H1 (cell line): Measurements from ENCODE around the gene TPRN. TPM values are rescaled to one million over a fixed set of nuclear protein-coding genes. Genes with fewer than 3 reads are reported as not detected.

Experiments used
- CTCF ChIA-PET: fragments of 300-600 bp; sonication (Branson Sonifier 250); formaldehyde crosslinking; loops from one replicate; lab custom pipeline; 2021; ENCODE audit not compliant: partially characterized antibody; lab: Charles Lee
- POLR2A ChIA-PET: fragments of 300-600 bp; sonication (Branson Sonifier 250); formaldehyde crosslinking; loops from one replicate; lab custom pipeline; 2021; ENCODE audit warnings: inconsistent platforms; ENCODE audit not compliant: partially characterized antibody; lab: Charles Lee
- DNase-seq, 2 experiments: peaks; one replicate each; pipeline versions ENCODE4 v3.0.0 to v3.0.0-alpha.2; 2010 to 2022; ENCODE audit warnings: low spot score in 2 of 2, low read depth in 1 of 2, mixed read lengths in 1 of 2
- FAIRE-seq: peaks from 2 replicates; lab custom pipeline; 2011; peaks lifted over from hg19 to GRCh38; lab: Jason Lieb, UNC
- H2AFZ ChIP-seq: 2 replicates; pipeline ENCODE4 v1.8.1; 2012; ENCODE audit warnings: low read length, inconsistent platforms
- H2AK5ac ChIP-seq: 2 replicates; pipeline ENCODE4 v1.6.1; 2013; ENCODE audit warnings: low read depth, low read length
- H2BK120ac ChIP-seq: replicated peaks from 2 replicates; pipeline ENCODE3; 2013; ENCODE audit warnings: low read depth, low read length, inconsistent platforms
- H2BK12ac ChIP-seq: 2 replicates; pipeline ENCODE4 v1.6.1; 2013; ENCODE audit warnings: low read depth, low read length
- H2BK15ac ChIP-seq: 2 replicates; pipeline ENCODE4 v1.6.1; 2013; ENCODE audit warnings: low read length
- H2BK20ac ChIP-seq: 2 replicates; pipeline ENCODE4 v1.6.1; 2013; ENCODE audit warnings: low read length
- H2BK5ac ChIP-seq: 2 replicates; pipeline ENCODE4 v1.6.1; 2013; ENCODE audit warnings: low read depth, low read length
- H3K14ac ChIP-seq: 2 replicates; pipeline ENCODE4 v1.6.1; 2013; ENCODE audit warnings: inconsistent platforms; ENCODE audit not compliant: insufficient read length
- H3K18ac ChIP-seq: 2 replicates; pipeline ENCODE4 v1.6.1; 2013; ENCODE audit warnings: low read length; ENCODE audit errors: extremely low read depth
- H3K23ac ChIP-seq: 2 replicates; pipeline ENCODE4 v1.6.1; 2013; ENCODE audit warnings: inconsistent platforms; ENCODE audit not compliant: insufficient read length
- H3K23me2 ChIP-seq: 2 replicates; pipeline ENCODE4 v1.6.1; 2013; ENCODE audit warnings: low read depth, low read length
- H3K27ac ChIP-seq: 2 replicates; pipeline ENCODE4 v1.6.1; 2011; ENCODE audit warnings: low read depth, low read length, inconsistent platforms
- H3K27me3 ChIP-seq, 4 experiments: replicated peaks in 1 of 4; 1 replicate in 1 of 4; 2 replicates in 3 of 4; pipeline versions ENCODE4 v1.6.1 to v1.8.1; 2011 to 2013; ENCODE audit warnings: low read length in 3 of 4, mild to moderate bottlenecking in 3 of 4, inconsistent platforms in 2 of 4, mixed read lengths in 2 of 4, moderate library complexity in 1 of 4; ENCODE audit not compliant: control insufficient read depth in 3 of 4, insufficient read depth in 3 of 4; ENCODE audit errors: extremely low read depth in 1 of 4
- H3K36me3 ChIP-seq, 4 experiments: 2 replicates each; pipeline versions ENCODE4 v1.6.1 to v1.8.1; 2011 to 2013; ENCODE audit warnings: mild to moderate bottlenecking in 4 of 4, low read length in 3 of 4, moderate library complexity in 2 of 4, control low read depth in 1 of 4, inconsistent platforms in 1 of 4; ENCODE audit not compliant: insufficient read depth in 4 of 4, control insufficient read depth in 2 of 4
- H3K4ac ChIP-seq: replicated peaks from 2 replicates; pipeline ENCODE3; 2013; ENCODE audit warnings: low read length, low read depth, mixed read lengths, inconsistent platforms; ENCODE audit not compliant: insufficient read length
- H3K4me1 ChIP-seq, 4 experiments: replicated peaks in 1 of 4; 1 replicate in 1 of 4; 2 replicates in 3 of 4; pipeline versions ENCODE4 v1.6.1 to v1.8.1; 2011 to 2013; ENCODE audit warnings: low read length in 3 of 4, inconsistent platforms in 2 of 4, mixed read lengths in 1 of 4; ENCODE audit not compliant: insufficient read depth in 4 of 4, control insufficient read depth in 3 of 4
- H3K4me2 ChIP-seq, 2 experiments: 2 replicates each; pipeline versions ENCODE4 v1.6.1 to v1.8.1; 2011 to 2013; ENCODE audit warnings: low read depth in 2 of 2, low read length in 2 of 2, control low read depth in 1 of 2, inconsistent platforms in 1 of 2, mild to moderate bottlenecking in 1 of 2; ENCODE audit not compliant: insufficient read depth in 1 of 2
- H3K4me3 ChIP-seq, 4 experiments: fragments of 200-600, 300-600 bp in 1 of 4; sonication (generic), shearing (Covaris generic), sonication (Bioruptor Twin) in 1 of 4; 2 replicates each; pipeline versions ENCODE4 v1.5.1 to v1.8.1; 2011 to 2016; ENCODE audit warnings: low read length in 4 of 4, low read depth in 3 of 4, control low read depth in 2 of 4, inconsistent platforms in 2 of 4, mild to moderate bottlenecking in 2 of 4, mixed read lengths in 1 of 4, moderate library complexity in 1 of 4; ENCODE audit not compliant: insufficient read depth in 2 of 4; ENCODE audit errors: extremely low read depth in 1 of 4
- H3K56ac ChIP-seq: replicated peaks from 2 replicates; pipeline ENCODE3; 2013; ENCODE audit warnings: low read depth, mild to moderate bottlenecking, mixed read lengths, low read length, inconsistent platforms; ENCODE audit not compliant: insufficient read length
- H3K79me1 ChIP-seq: 2 replicates; pipeline ENCODE4 v1.6.1; 2013; ENCODE audit warnings: low read depth, low read length, control low read depth
- H3K79me2 ChIP-seq, 2 experiments: 2 replicates each; pipeline versions ENCODE4 v1.6.1 to v1.8.1; 2012 to 2013; ENCODE audit warnings: low read length in 2 of 2, mild to moderate bottlenecking in 2 of 2, inconsistent platforms in 1 of 2; ENCODE audit not compliant: insufficient read depth in 2 of 2, control insufficient read depth in 1 of 2
- H3K9ac ChIP-seq, 4 experiments: replicated peaks in 1 of 4; 1 replicate in 1 of 4; 2 replicates in 3 of 4; pipeline versions ENCODE4 v1.6.1 to v1.8.1; 2011 to 2013; ENCODE audit warnings: low read depth in 3 of 4, low read length in 3 of 4, control low read depth in 2 of 4, mild to moderate bottlenecking in 2 of 4, moderate library complexity in 2 of 4, inconsistent platforms in 1 of 4; ENCODE audit errors: extremely low read depth in 1 of 4
- H3K9me3 ChIP-seq, 2 experiments: 2 replicates each; pipeline versions ENCODE4 v1.6.1 to v1.8.1; 2012 to 2013; ENCODE audit warnings: mild to moderate bottlenecking in 2 of 2, moderate library complexity in 2 of 2, control low read depth in 1 of 2, inconsistent platforms in 1 of 2, low read depth in 1 of 2, low read length in 1 of 2, mixed read lengths in 1 of 2; ENCODE audit not compliant: insufficient read depth in 2 of 2
- H4K20me1 ChIP-seq, 2 experiments: replicated peaks in 1 of 2; 2 replicates each; pipeline versions ENCODE3 to v1.8.1; 2011 to 2013; ENCODE audit warnings: inconsistent platforms in 2 of 2, low read length in 2 of 2, mild to moderate bottlenecking in 1 of 2; ENCODE audit not compliant: insufficient read depth in 2 of 2, control insufficient read depth in 1 of 2
- H4K5ac ChIP-seq: 2 replicates; pipeline ENCODE4 v1.6.1; 2013; ENCODE audit warnings: low read length, low read depth, mixed read lengths, inconsistent platforms; ENCODE audit not compliant: insufficient read length
- H4K8ac ChIP-seq: 2 replicates; pipeline ENCODE4 v1.8.0; 2013; ENCODE audit warnings: mild to moderate bottlenecking, moderate library complexity, low read length, inconsistent platforms; ENCODE audit not compliant: insufficient read depth; ENCODE audit errors: extremely low read depth
- H4K91ac ChIP-seq: replicated peaks from 2 replicates; pipeline ENCODE3; 2013; ENCODE audit warnings: low read length, mixed read lengths, inconsistent platforms; ENCODE audit not compliant: insufficient read length
- ASH2L ChIP-seq: fragments of 200-600, 300-600 bp; sonication (generic); IDR thresholded peaks from one replicate; pipeline ENCODE4 v1.7.1; 2017; ENCODE audit warnings: low read length
- CEBPB ChIP-seq: IDR thresholded peaks from 2 replicates; pipeline ENCODE4 v1.6.1; 2012; ENCODE audit warnings: low read depth, low read length
- GABPA ChIP-seq: IDR thresholded peaks from 2 replicates; pipeline ENCODE4 v1.6.1; 2011; ENCODE audit warnings: mild to moderate bottlenecking, low read length, moderate library complexity, borderline replicate concordance; ENCODE audit not compliant: insufficient read depth
- HDAC6 ChIP-seq: IDR thresholded peaks from one replicate; pipeline ENCODE4 v1.7.1; 2012; ENCODE audit warnings: low read depth, mild to moderate bottlenecking, inconsistent platforms, low read length, moderate library complexity
- KDM4A ChIP-seq: IDR thresholded peaks from one replicate; pipeline ENCODE4 v1.7.1; 2012; ENCODE audit warnings: low read depth, mild to moderate bottlenecking, moderate library complexity, low read length, inconsistent platforms; ENCODE audit not compliant: severe bottlenecking
- RFX5 ChIP-seq: IDR thresholded peaks from 2 replicates; pipeline ENCODE4 v1.6.1; 2011; ENCODE audit warnings: low read depth, low read length, improper control_type of control experiment, borderline replicate concordance
- SIN3A ChIP-seq, 2 experiments: IDR thresholded peaks in 1 of 2; conservative IDR thresholded peaks in 1 of 2; 2 replicates each; pipeline ENCODE4 v1.6.1; 2011 to 2012; ENCODE audit warnings: low read length in 2 of 2, improper control_type of control experiment in 1 of 2, low read depth in 1 of 2, mild to moderate bottlenecking in 1 of 2
- SUZ12 ChIP-seq: fragments of 200-600 bp; sonication (generic); IDR thresholded peaks from 2 replicates; pipeline ENCODE4 v1.6.1; 2012; ENCODE audit warnings: mild to moderate bottlenecking, inconsistent platforms, low read length, moderate library complexity, mixed read lengths
- ZNF274 ChIP-seq: IDR thresholded peaks from 2 replicates; pipeline ENCODE4 v1.7.0; 2012; ENCODE audit warnings: low read length, borderline replicate concordance; ENCODE audit errors: extremely low read depth
- WGBS, 2 experiments: shearing (Covaris generic) in 1 of 2; methylation state at CpG; one replicate each; pipeline versions ENCODE4 v1.1.6 to v1.1.7; 2013 to 2015; ENCODE audit warnings: low lambda C conversion rate in 2 of 2, mixed read lengths in 2 of 2, inconsistent platforms in 1 of 2, low coverage in 1 of 2, missing lambda C conversion rate in 1 of 2; ENCODE audit not compliant: insufficient replicate concordance in 2 of 2, insufficient coverage in 1 of 2, insufficient read length in 1 of 2; ENCODE audit errors: extremely low coverage in 1 of 2, missing lambda C conversion rate in 1 of 2; 5-methylcytosine and 5-hydroxymethylcytosine counted together
- polyA plus RNA-seq, 7 experiments: library from polyadenylated mRNA; depleted of rRNA in 3 of 7; stranded (reverse) in 5 of 7; unstranded in 2 of 7; fragments of >200 nt in 5 of 7; fragments of 200-250 nt in 2 of 7; gene quantifications; 1 replicate in 5 of 7; 2 replicates in 1 of 7; 4 replicates in 1 of 7; pipeline versions ENCODE4 v1.2.1 to v1.2.3, GENCODE V29; 2011 to 2013; ENCODE audit warnings: missing spikeins in 2 of 7, mixed read lengths in 2 of 7
- total RNA-seq: library from RNA; stranded (reverse); fragmentation: NEBNext Ultra II Directional; extraction: Animal tissue kit (Norgen Biotek cat#: 25700); gene quantifications from 2 replicates; pipeline ENCODE4 v1.2.1, GENCODE V29; 2021

Gene TPRN
- total and polyA plus RNA-seq, 2 of the 8 experiments (the other 6 are each of a cell fraction or from before 2014, with no cell fraction given) = 9.7 to 23.2 TPM

DNA sequence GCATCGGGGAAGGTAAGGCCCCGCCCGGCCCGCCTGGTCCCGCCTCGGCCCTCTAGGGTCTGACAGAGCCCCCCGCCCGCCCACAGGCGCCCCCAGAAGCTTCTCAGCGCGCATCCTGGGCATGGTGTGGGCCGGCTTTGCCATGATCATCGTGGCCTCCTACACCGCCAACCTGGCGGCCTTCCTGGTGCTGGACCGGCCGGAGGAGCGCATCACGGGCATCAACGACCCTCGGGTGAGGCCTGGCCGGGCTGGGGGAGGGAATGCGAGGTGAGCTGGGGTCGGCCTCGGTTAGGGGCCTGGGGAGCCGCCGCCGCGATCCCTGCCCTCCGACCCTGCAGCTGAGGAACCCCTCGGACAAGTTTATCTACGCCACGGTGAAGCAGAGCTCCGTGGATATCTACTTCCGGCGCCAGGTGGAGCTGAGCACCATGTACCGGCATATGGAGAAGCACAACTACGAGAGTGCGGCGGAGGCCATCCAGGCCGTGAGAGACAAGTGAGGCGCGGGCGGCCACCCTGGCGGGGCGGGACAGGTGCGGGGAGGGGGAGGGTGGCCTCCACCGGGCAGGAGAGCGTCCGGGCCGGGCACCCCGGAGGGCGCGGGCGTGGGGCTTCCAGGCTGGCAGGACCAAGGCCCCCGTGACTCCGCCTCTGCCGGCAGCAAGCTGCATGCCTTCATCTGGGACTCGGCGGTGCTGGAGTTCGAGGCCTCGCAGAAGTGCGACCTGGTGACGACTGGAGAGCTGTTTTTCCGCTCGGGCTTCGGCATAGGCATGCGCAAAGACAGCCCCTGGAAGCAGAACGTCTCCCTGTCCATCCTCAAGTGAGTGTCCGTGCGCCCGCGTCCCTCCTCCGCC lies 37.8 kb downstream of the TPRN start:
- Histone ChIP-seq H2BK20ac (no peak overlapping the region), H3K23ac (no peak overlapping the region), H2AK5ac (no peak overlapping the region), H2BK5ac (no peak overlapping the region), H3K23me2 (peaks cover 5% of the 10 kb centered on the region; the same call in 1 of the 2 replicates), H3K4me1 (peaks cover 0 to 12% (median 6%) of the 10 kb centered on the region in 4 experiments; a peak in 6 of 7 replicates), H3K9ac (no peak overlapping the region), H4K20me1 (peaks cover 0 to 14% of the 10 kb centered on the region in 2 experiments), H2BK120ac (no peak overlapping the region), H2BK12ac (no peak overlapping the region), H2BK15ac (no peak overlapping the region), H3K14ac (no peak overlapping the region), H4K5ac (no peak overlapping the region), H3K79me2 (no peaks in the 10 kb centered on the region), H3K27ac (no peak overlapping the region), H3K4me2 (peak overlapping the region; percentile 84 to 90), H3K36me3 (no peaks in the 10 kb centered on the region), H2AFZ (no peak overlapping the region; the same call in 1 of the 2 replicates), H4K91ac (no peak overlapping the region), H3K9me3 (no peaks in the 10 kb centered on the region), H3K79me1 (no peaks in the 10 kb centered on the region; the same call in 1 of the 2 replicates), H4K8ac (no peak overlapping the region), H3K56ac (no peak overlapping the region), H3K27me3 (peaks cover 54 to 98% (median 90%) of the 10 kb centered on the region in 4 experiments), H3K18ac (no peak overlapping the region), H3K4ac (no peak overlapping the region), H3K4me3 (peak overlapping the region; percentile 32 to 61 (median 34))
- ChIA-PET POLR2A (interaction anchor here (0.6 to 2.9 kb wide), 10 partner anchors 12 to 108 kb away, joined by 3 to 15 read pairs (median 4); partner anchors contain the start of genes NDOR1, SSNA1, TMEM203 and TUBB4B), CTCF (interaction anchor here (0.7 to 4.0 kb wide), 14 partner anchors 11 to 391 kb away, joined by 3 to 16 read pairs (median 4); partner anchors contain the start of gene CYSRT1)
- WGBS, 2 experiments = 7% methylated on average over 33 of the region's 74 CpGs; no CpG with 5 or more reads in 1 of the 2 experiments
- DNase-seq (peak in 1 of 2 experiments; percentile 70), FAIRE-seq (no peak)
- no peak for TF ChIP-seq RFX5
- peak; percentile 29 for TF ChIP-seq ASH2L
- no peak for TF ChIP-seq CEBPB
- TF ChIP-seq HDAC6 = no peak
- peak; percentile 72 for TF ChIP-seq SUZ12
- TF ChIP-seq ZNF274 = no peak
- no peak for TF ChIP-seq SIN3A (conservative IDR thresholded peaks at IDR 0.05 in 1 of 2, IDR thresholded peaks at IDR 0.05 in 1 of 2; ENCODE audit: low read depth in 1 of 2, low read length in 2 of 2)
- 0 out of 2 replicates have a peak, but pooled peaks have one; percentile 18 for TF ChIP-seq GABPA
- TF ChIP-seq KDM4A = peak; percentile 61
